GM12891 (cell line): Measurements from ENCODE around the gene MAP2K2.

Source experiments
- POLR2A ChIP-seq: IDR thresholded peaks from 2 replicates; pipeline ENCODE4 v1.6.1; 2011; ENCODE audit warnings: low read depth, low read length, control low read depth
- POLR2AphosphoS5 ChIP-seq: IDR thresholded peaks from 2 replicates; pipeline ENCODE4 v1.6.1; 2011; ENCODE audit warnings: low read depth, low read length, control low read depth
- SPI1 ChIP-seq: IDR thresholded peaks from 2 replicates; pipeline ENCODE4 v1.6.1; 2011; ENCODE audit warnings: low read depth, low read length, control low read depth

DNA sequence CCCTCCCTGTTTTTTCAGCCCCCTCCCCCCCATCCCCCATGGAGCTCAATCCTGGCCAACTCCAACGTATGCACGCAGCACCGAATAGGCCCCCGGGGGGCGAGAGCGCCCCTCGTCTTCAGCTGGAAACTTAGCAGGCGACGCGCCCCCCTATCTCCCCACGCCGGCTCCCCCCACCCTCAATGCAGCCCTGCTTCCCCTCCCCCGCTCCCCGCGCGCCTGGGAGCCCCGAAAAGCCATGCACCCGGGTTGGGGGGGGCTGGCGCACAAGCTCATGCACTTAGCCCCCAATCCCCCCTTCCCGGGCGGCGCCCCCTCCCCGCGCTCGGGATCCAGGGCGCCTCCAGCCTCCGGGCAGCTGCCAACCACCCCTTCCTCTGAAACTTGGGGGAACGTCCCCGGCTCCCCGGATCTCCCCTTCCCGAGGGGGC, 57.7 kb downstream of the MAP2K2 start:
- TF ChIP-seq POLR2A = no peak
- TF ChIP-seq POLR2AphosphoS5 = no peak
- no peak for TF ChIP-seq SPI1
